ENCODE measurements around the gene FAM193A. TPM values are rescaled to one million over a fixed set of nuclear protein-coding genes. Genes with fewer than 3 reads are reported as not detected.

Gene FAM193A
- polyA plus RNA-seq, 1 of the 3 experiments (the other 2 are of a cell fraction) = 9.2 TPM

GRCh38 chr4:2781911-2782310 lies 245.5 kb downstream of the FAM193A start (continued):
- TF ChIP-seq PBX3 (IDR thresholded peaks at IDR 0.05) (no peak), YY1 (IDR thresholded peaks at IDR 0.05; ENCODE audit: low read depth) (no peak), SMC3 (IDR thresholded peaks at IDR 0.05; ENCODE audit: low read depth, low read length) (no peak)

Small RNA genes within 50 kb of the gene (small RNA-seq; reads per million reads assigned to genes)
- 0 reads per million in 7 experiments for gene CR545473.1
- gene RF00019 = 0 reads per million in 7 experiments

Other genes with a start within 250 kb of the FAM193A start
- 2.9 and 3.2 TPM in 2 replicates for gene ZFYVE28, start 118.0 kb upstream of the FAM193A start, polyA plus RNA-seq (2012; rRNA removed)
- gene CFAP99, start 117.7 kb upstream of the FAM193A start, polyA plus RNA-seq (2012; rRNA removed) = 0.13 and 0.55 TPM in 2 replicates
- gene RNF4, start 67.5 kb upstream of the FAM193A start, polyA plus RNA-seq (2012; rRNA removed) = 60.7 and 85.3 TPM in 2 replicates
- 68.2 and 78.9 TPM in 2 replicates for gene TNIP2, start 219.7 kb downstream of the FAM193A start, polyA plus RNA-seq (2012; rRNA removed)

All from SK-N-SH (cell line).